Right ventricle myocardium inferior (tissue), 1 donor: ENCODE data around the gene CHCHD6. TPM values are rescaled to one million over a fixed set of nuclear protein-coding genes. Genes with fewer than 3 reads are reported as not detected.
A peak's percentile ranks its signal among the peaks of the same experiment; 100 is the strongest.

Experiments used
- ATAC-seq: fragments of 200-7000 bp; cut with Tn5 transposase; one replicate; pipeline ENCODE4 v1.9.1; 2020; ENCODE audit warnings: mild to moderate bottlenecking, moderate library complexity
- DNase-seq: peaks from one replicate; pipeline ENCODE4 v3.0.0; 2021; ENCODE audit errors: missing footprints
- intact Hi-C: fragments of 100-400 bp; cut with DNase I; formaldehyde crosslinking; loops from one replicate; pipeline ENCODE4 v1.11.0; 2022
- total RNA-seq: library from RNA; stranded (reverse); fragmentation: NEBNext Ultra II Directional; extraction: Animal tissue kit (Norgen Biotek cat#: 25700); gene quantifications from one replicate; pipeline ENCODE4 v1.2.1, GENCODE V29; 2021
- donor health status: DM: no; HTN: yes; CAD: no; lungs with severe emphysema.

The CHCHD6 gene
- total RNA-seq, 1 donor from 2014 or later, result 11.7 TPM

DNA sequence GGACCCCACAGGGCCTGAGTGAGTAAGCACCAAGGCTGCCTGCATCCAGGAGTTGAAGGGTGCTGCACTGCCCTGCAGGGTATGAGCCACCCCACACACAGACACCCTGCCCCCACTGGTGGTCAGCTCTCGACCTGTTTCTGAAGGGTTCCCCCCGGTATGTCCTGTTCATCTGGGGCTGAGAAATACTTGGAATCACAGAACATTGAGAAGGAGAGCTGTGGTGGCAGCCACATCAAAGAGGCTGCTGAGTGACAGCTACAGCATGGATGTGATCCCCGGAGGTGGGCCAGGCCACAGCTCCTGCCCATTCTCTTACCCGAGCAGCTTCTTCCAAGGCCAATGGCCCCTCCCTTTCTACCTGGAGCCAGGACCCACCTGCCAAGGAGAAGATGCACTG, 212.5 kb downstream of the CHCHD6 start:
- ATAC-seq (no peak), DNase-seq (peak; percentile 21)

DNA sequence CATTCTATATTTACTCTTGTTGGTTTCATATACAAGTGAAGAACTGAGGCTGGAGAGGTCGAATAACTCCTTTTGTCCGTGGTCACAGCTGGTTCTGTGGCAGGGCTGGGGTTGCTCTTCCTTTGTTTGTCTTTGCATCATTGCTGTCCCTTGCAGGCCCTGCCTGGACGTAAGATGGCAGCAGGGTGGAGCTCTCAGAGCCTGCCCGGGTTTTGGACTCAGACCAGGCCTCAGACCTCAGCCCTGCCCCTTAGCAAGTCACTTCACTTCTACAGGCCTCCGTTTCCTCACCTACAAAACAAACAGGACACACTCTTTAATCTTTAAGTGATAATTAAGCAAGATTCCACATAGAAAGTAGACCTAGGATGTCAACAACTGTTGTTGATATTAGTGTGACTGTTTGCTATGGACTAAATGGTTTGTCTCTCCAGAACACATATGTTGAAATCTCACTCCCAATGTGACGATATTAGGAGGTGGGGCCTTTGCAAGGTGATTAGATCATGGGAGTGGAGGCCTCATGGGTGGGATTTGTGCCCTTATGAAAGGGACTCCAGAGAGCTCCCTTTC, 213.3 kb downstream of the CHCHD6 start:
- ATAC-seq (no peak), DNase-seq (peak; percentile 18)
- intact Hi-C loops, result no loop called here

More for the DNA sequence above, 212.5 kb downstream of the CHCHD6 start:
- intact Hi-C loops, result loop anchor here (1.0 kb wide), 1 partner anchor 31 kb away; no protein-coding TSS in a partner anchor

DNA sequence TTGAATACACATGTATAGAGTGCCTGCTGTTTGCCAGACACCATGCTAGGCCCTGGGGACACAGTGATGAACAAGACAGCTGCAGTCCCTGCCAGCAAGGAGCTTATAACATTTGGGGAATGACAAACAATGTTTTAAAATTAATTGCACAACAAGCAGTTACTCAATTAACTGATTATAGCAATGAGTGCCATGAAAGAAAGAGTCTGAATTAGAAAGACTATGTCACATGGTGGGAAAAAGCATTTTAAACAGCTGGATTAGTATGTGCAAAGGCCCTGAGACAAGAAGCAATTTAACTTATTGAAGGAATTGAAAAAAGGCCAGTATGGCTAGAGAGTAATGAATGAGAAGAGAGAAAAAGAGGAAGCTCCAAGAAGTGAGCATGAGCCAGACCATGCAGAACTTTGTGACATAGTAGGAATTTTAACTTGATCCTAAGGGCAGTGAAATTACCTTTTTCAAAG, 214.3 kb downstream of the CHCHD6 start:
- intact Hi-C loops, result no loop called here
- DNase-seq, result no peak
- ATAC-seq, result no peak

DNA sequence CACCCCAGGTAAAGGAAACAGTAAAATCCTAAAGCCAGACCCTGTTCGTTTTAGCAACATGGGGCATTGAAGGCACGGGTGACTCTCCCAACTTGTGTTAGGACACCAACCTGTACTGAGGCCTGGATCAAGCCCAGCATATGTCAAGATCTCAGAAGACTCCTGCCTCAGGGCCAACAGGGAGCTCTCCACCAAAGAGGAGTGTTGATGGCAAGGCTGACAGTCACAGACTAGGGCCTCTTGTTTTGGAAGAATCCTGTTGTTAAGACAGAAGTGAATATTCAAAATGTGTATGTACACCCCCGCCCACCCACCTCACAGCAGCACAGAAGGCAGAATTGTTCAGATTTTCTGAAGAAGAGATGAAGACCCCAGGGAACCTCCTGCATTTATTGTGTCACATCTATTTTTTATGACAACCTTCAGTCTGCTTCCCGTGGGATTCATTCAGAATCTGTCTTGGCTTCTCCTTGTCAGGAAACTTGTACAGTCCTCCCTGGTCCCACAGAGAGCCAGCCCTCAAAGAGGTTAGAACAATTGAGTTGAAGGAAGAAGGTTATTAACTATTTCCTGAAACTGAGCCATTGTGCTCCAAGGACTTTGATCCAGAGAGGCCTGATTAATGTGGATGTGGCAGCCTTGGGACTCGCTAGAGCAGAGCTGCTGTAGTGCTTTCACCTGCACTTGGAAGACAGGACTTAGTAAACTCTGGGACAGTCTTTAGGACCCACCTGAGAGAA, 217.2 kb downstream of the CHCHD6 start:
- intact Hi-C loops, result no loop called here
- ATAC-seq (no peak), DNase-seq (no peak)

DNA sequence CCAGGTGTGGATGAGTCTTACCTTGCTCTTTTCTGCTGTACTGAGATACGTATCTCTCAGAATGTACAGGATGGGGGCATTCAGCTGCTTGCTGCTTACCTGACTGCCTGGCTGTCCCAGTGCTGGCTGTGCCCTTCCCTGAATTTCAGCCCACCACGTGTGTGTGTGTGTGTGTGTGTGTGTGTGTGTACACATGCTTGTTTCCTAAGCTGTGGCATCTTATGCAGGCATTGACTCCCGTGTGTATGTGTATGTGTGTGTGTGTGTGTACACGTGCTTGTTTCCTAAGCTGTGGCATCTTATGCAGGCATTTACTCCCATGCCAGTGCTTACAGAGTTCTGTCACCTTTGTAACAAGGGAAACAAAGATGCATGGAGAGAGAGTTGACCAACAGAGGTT, 218.4 kb downstream of the CHCHD6 start:
- ATAC-seq (no peak), DNase-seq (no peak)
- intact Hi-C loops, result no loop called here

DNA sequence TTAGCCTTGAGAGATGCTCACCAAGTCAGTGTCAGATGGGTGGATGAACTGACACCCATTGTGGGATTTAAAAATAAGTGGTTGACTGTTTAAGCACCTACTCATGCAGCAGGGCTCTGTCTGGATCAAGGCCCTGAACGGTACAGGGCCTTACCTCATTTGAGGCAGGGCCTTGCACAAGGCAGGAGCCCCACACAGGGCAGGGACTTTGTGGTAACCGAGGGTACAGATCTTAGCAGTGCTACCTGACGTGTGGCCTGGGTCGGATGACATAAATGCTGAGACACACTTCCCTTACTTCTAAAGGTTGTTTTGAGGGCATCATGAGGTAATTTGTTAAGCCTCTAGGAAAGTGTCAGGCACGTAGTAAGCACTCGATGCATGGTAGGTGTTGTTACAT, 219.4 kb downstream of the CHCHD6 start:
- DNase-seq (no peak), ATAC-seq (no peak)
- intact Hi-C loops, result no loop called here

DNA sequence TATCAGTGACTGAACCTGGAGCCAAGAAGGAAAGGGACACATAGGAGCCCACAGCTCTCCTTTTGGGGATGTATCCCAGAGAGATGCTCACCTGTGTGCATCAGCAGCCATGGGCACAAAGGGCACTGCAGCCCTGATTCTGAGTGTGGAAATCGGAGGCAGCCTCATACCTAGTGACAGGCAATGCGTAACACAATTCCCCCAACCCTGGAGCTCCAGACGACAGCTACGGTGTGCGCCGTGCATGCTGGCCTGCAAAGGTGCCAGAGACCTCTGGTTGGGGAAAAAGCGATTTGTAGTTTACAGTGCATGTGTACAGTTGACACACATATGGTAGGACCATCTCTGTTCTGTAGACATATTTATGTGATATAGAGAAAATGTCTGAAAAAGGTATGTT, 219.9 kb downstream of the CHCHD6 start:
- DNase-seq, result no peak
- no peak for ATAC-seq
- intact Hi-C loops, result no loop called here

DNA sequence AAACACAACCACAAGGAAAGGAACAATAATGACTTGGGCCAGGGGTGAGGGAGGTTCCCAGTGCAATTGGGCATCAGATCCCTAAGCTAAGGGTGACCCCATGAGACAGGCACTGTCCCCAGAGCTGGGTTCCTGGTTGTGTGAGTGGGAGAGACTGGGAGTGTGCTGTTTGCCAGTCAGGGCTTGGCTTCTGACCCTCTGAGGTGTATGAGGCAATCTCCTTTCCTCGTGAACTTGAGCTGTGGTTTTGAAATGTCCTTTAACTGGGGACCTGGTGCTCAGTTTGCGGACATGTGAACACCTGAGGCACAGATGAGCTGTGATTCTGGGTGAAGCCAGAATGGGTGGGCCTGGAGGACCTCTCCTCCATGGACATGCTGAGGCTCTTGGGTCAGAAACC, 220.4 kb downstream of the CHCHD6 start:
- ATAC-seq (no peak), DNase-seq (no peak)
- intact Hi-C loops, result no loop called here

DNA sequence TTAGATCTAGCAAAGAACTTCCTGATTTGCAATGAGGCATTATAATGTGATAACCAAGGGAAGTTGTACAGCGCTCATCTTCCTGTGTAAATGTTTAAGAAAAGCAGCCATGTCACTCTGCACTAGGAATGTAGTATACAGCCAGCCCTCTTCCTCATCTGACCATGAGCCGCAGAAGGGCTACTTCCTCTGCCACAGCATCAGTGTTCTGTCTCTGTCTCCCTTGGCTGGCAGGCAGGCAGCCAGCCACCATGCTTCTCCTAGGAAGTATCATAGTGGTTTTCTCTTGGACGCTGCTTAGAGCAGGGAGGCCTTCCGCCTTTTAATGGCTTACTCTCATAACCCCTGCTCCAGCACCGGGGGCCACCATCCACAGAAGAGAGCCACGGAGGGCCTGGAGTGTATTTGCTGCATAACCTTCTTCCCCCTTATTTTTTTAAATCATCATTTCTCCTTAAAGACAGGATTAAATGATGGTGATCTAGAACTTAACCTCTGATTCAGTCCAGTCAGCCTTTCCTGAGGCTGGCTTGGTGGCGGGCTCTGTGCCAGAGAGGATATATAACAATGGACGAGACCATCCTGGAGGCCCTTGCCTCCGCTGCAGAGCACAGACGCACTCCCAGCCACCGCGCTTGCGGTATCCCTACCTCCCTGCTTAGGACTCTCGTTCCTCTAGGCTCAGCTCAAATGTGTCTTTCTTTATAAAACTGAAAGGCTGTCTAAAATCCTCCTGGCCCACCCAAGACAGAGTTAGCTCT, 221.6 kb downstream of the CHCHD6 start:
- intact Hi-C loops, result loop anchor here (5.0 kb wide), 1 partner anchor 42 kb away; no protein-coding TSS in a partner anchor
- DNase-seq, result no peak
- ATAC-seq, result no peak

DNA sequence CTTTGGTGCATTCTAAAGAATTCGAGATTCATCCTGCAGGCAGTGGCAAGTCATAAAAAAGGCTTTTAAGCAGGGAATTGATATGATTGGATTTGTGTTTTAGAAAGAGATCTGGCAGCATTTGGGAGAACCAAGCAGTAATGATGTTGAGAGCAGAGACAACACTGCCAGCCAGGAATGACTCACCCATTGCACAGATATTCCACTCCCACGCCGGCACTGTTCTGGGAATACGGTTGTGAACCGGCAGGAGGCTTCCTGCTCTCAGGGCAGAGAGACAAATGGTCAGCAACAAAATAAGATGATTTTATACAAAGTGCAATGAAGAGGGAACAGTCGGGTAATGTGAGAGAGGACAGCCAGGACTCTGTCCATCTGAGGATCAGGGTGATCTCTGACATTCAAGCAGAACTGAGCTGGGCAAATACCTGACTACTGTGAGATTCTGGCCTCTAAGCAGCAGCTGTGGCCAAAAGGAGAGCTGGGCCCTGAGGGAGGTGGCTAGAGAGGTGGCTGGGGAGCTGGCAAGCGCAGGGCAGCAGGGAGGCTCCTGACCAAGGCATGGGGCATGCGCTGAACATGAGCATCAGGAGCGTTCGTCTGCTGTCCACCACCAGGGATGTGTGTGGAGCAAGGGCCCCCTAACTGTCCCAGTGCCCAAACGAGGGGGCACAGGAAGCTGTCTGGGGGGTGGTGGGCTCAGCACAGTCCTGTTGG, 222.8 kb downstream of the CHCHD6 start:
- intact Hi-C loops, result loop anchor here (5.0 kb wide), 1 partner anchor 40 kb away; no protein-coding TSS in a partner anchor
- ATAC-seq (peak; percentile 89), DNase-seq (no peak)

DNA sequence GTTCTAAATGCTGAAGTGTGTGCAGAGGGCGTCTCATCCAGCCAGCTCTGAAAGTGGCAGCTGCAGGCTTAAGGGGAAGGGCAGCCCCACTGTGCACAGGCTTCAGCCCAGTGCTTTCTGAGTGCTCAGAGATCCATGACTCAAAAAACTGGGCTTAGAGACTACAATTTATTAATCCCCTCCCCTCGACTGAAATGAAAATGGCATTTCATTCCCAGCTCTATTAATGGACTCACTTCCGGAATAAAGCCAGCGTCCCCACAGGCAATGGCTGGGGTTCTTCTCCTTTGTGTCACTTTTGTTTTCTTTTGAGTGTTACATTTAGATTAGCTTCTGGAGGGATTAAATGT, 223.3 kb downstream of the CHCHD6 start:
- intact Hi-C loops, result loop anchor here (5.0 kb wide), 1 partner anchor 40 kb away; no protein-coding TSS in a partner anchor
- DNase-seq (no peak), ATAC-seq (peak; percentile 9)

DNA sequence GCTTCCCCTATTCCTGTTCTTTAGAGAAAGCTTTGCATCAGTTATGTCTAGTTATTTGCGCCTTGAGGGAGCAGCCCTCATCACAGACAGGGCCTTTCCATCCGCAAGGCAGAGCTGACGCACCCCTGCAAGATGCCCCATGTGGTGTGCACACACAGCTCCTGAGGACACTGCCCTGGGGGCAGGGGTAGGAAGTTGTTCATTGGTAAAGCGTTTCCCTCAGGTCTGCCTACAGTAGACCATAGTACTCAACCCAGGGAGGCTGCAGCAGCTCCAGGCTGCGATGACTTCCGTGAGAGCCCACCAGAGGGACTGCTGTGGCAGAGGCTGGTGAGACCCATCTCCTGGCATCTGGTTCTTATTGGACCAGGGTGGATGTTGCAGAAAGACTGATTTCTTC, 223.8 kb downstream of the CHCHD6 start:
- no peak for DNase-seq
- ATAC-seq, result no peak
- intact Hi-C loops, result loop anchor here (5.0 kb wide), 1 partner anchor 39 kb away; no protein-coding TSS in a partner anchor

DNA sequence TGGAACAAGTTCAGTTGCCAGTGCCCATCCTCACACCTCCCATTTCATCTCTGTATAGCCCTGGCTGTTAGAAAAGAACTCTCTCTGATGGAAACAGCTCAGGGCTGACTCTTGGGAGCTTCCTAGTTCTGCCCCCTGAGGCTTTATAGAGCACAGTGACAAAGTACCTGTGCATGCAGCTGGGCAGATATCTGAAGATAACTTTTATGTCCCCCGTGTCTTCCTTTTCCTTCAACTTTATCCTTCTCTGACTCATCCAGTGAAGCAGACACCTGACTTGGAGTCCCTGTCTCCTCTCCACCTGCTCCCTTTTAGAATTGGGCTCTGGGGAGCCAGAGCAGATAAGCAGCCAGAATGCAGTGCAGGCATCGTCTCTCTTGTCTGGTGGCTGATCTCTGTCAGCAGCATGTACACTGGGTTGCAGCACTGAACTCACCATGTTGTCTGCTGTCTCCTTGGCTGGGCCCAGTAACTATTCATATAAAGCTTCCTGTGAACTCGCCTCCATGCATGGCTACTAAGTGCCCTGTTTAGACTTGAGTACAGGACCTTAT, 225.0 kb downstream of the CHCHD6 start:
- intact Hi-C loops, result loop anchor here (5.0 kb wide), 1 partner anchor 38 kb away; no protein-coding TSS in a partner anchor
- no peak for ATAC-seq
- no peak for DNase-seq

DNA sequence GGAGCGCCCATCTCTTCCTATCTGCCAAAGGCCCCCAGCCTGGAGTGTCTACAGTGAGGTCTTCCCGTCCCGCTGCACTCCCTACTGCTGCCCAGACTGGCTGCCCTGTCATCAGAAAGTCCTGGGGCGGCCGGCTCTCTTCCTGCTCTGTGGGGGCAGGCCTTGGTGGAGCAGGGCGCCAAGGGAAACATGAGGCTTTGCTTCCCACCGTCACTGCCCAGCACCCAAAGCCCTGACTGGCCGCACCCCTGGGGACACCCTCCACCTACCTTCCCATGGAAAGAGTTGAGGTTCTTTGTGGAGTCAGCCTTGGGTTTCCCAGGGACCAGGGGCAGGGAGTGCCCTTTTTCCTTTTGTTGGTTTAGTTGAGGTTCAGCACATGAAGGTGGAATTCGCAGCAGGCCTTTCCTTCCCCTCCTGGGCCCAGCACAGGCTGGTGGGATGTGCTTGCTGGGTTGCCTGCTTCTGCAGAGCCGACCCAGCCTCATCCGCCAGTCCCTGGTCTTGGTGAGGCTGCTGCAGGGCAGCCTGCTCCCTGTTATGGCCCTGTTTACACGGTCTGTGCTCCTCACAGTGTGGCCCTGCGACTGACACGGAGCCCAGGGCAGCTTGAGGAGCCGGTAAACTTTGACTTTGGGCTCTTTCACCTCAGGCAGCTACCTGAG, 227.0 kb downstream of the CHCHD6 start:
- intact Hi-C loops, result no loop called here
- ATAC-seq (no peak), DNase-seq (no peak)

DNA sequence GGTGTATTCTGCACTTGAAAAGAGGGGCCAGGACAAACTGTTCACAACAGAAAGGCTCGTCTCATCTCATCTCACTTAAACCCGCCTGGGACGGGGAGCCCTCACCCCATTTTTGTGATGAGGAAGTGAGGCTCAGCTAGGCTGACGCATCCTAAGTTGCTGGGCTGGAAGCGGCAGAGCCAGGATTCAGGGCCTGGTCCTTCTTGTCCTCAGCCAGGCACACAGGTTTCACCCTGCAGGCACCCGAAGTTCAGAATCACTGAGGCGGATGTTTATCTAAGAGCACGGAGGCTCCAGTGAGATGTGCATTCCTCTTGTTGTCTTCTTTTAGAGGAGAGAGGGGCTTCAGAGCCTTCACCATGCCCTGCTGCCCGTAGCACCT, 227.8 kb downstream of the CHCHD6 start:
- intact Hi-C loops, result no loop called here

DNA sequence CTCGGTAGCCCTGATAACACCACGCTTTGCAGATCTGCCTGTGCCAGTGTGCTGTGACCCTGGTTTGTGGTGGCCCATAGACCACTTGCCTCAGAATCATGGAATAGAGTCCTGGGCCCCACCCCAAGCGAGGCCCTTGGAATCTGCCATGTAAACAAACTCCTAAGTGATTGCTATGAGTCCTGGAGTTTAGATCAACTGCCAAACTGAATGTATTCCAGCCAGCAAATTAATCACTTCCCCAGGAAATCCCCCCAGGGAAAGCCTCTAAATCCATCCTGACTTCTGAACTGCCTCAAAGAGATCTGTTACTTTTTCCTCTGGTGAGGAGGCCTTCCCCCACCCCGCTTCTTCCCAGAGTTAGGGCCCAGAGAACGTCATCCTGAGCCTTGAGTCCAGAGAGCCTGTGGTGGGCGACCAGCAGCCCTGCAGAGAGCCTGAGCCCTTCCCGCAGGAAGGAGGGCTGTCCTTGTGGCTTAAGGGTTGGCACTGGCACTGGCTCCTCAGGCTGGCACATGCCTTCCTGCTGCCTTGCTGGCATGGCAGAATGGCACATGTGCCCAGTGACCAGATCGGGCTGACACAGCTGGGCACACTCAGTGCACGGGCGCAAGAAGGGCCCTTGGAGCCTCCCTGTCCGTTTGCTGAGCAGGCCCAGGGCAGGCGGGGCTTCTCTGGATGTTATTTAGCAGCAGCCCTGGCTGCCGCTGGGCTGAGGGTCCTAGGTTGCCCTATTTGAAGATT, 228.3 kb downstream of the CHCHD6 start:
- ATAC-seq (peak; percentile 44), DNase-seq (no peak)
- intact Hi-C loops, result no loop called here

More for the DNA sequence above, 227.8 kb downstream of the CHCHD6 start:
- ATAC-seq (no peak), DNase-seq (no peak)

DNA sequence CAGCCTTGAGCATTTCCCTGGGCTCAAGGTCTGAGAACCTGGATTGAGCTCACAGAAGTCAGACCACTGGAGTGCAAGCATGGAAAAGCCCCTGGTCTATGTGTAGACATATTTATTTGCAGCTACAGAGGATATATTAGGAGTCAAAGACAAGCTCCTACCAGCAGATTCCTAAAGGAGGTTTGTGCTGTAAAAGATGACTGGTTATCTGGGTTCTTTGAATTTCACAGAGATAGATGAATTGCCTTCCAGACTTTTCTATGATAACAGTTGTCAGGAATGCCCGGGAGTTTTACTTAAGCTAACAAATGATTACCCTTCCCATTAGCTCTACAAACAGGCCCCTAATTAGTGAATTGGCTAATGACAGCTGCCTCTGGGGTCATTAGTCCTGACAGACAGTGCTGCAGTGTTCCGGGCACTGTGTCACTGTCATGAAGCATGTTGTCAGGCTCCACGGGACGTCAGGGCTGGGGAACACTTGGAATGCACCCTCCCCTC, 230.0 kb downstream of the CHCHD6 start:
- intact Hi-C loops, result no loop called here
- no peak for DNase-seq

More for the DNA sequence above, 230.0 kb downstream of the CHCHD6 start:
- ATAC-seq, result no peak
